ENCODE data around the gene CCDC152. TPM values are rescaled to one million over a fixed set of nuclear protein-coding genes. Genes with fewer than 3 reads are reported as not detected.

Gene CCDC152
- total and polyA plus RNA-seq, 10 of the 15 experiments (the other 5 are each of a cell fraction or from before 2014, with no cell fraction given), result 0.12 to 25.8 (median 13.5) TPM

- Histone ChIP-seq H3K27me3 (replicated peaks in 1 of 2; ENCODE audit: control insufficient read depth in 2 of 2, insufficient read depth in 2 of 2, low read length in 1 of 2) (no peaks in the 10 kb centered on the region), H3K9me3 (replicated peaks; ENCODE audit: control insufficient read depth, insufficient read depth, low read length) (no peaks in the 10 kb centered on the region), H2AFZ (ENCODE audit: control insufficient read depth, low read depth, low read length) (no peak overlapping the region), H3K9ac (ENCODE audit: control insufficient read depth, insufficient read depth, low read length) (no peak overlapping the region), H3K79me2 (ENCODE audit: control insufficient read depth, insufficient read depth, low read length) (no peaks in the 10 kb centered on the region), H3K36me3 (ENCODE audit: control insufficient read depth in 2 of 2, insufficient read depth in 2 of 2, low read length in 1 of 2) (no peaks in the 10 kb centered on the region), H3K27ac (ENCODE audit: control insufficient read depth, insufficient read depth) (no peak overlapping the region), H3K4me1 (ENCODE audit: control insufficient read depth, insufficient read depth, low read length) (no peaks in the 10 kb centered on the region), H3K4me2 (ENCODE audit: control insufficient read depth, insufficient read depth) (no peak overlapping the region), H3K4me3 (no peak overlapping the region), H4K20me1 (ENCODE audit: control insufficient read depth, insufficient read depth) (no peaks in the 10 kb centered on the region)
- 87% methylated on average over 6 of the region's 6 CpGs for WGBS (ENCODE audit: insufficient coverage, insufficient replicate concordance, low lambda C conversion rate, missing lambda C conversion rate)
- BruUV-seq (replicated peaks), result no TSS peak
- no peak for ATAC-seq
- TF ChIP-seq MXI1 (IDR thresholded peaks at IDR 0.05; ENCODE audit: low read depth, low read length), result no peak
- TF ChIP-seq USF2 (IDR thresholded peaks at IDR 0.05; ENCODE audit: borderline replicate concordance, low read depth, low read length), result no peak
- no peak for TF ChIP-seq E4F1 (IDR thresholded peaks at IDR 0.05; ENCODE audit: borderline replicate concordance, partially characterized antibody)
- no peak for TF ChIP-seq HDAC6 (IDR thresholded peaks at IDR 0.05; ENCODE audit: unreplicated experiment)
- no peak for TF ChIP-seq MYB (IDR thresholded peaks at IDR 0.05; ENCODE audit: borderline replicate concordance, low read depth, low read length)
- TF ChIP-seq MAX (IDR thresholded peaks at IDR 0.05; ENCODE audit: low read depth, low read length), result no peak
- TF ChIP-seq POU2F2 (IDR thresholded peaks at IDR 0.05; ENCODE audit: borderline replicate concordance, low read depth, low read length), result no peak
- TF ChIP-seq ZNF592 (IDR thresholded peaks at IDR 0.05), result no peak
- no peak for TF ChIP-seq ZNF274 (IDR thresholded peaks at IDR 0.05; ENCODE audit: insufficient read depth, insufficient read length)
- intact Hi-C loops (cut with micrococcal nuclease; ENCODE audit: unreplicated experiment) (no loop called here), in situ Hi-C loops (cut with MboI) (no loop called here)
- no peak for FAIRE-seq
- POLR2A ChIA-PET, result interaction anchor here (0.7 kb wide), 1 partner anchor 326 kb away, joined by 3 read pairs; no protein-coding TSS in a partner anchor
- SMC1A ChIA-PET (ENCODE audit: uncharacterized antibody, unreplicated experiment), result no interaction called here
- RAD21 ChIA-PET (ENCODE audit: unreplicated experiment), result no interaction called here
- no peak for DNase-seq (ENCODE audit: low read depth, low spot score)
- CTCF ChIA-PET, result no interaction called here
Observed at GRCh38 chr5:42798284-42799240, 41.9 kb downstream of the CCDC152 start.
